ENCODE data around the gene VARS2.
"Not testable (repeated sequence)": the region's sequence is repeated elsewhere in the genome, so short reads cannot be mapped to it uniquely, and the experiment has no call there.

The VARS2 gene

DNA sequence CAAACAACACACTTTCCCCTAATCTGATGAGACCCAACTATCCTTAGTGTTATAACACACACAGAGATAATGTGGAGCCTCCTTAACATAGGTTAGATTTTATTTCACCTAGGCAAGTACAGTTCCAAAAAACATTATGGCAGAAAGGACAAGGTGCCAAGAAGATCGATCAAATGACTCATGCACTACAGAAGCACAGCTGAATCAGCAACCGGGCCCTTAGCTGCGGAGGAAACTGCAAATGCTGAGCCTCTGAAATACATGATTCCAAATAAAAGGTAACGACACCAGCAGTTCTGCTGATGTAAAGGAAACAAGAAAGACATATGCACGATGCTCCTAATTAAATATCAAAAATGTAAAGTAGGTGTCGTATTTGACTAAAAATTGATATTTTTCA, 49.6 kb downstream of the VARS2 start:
- no peak overlapping the region for H3K4me3 ChIP-seq (ENCODE audit: low read depth, low read length)
- TF ChIP-seq, protein P1, sequence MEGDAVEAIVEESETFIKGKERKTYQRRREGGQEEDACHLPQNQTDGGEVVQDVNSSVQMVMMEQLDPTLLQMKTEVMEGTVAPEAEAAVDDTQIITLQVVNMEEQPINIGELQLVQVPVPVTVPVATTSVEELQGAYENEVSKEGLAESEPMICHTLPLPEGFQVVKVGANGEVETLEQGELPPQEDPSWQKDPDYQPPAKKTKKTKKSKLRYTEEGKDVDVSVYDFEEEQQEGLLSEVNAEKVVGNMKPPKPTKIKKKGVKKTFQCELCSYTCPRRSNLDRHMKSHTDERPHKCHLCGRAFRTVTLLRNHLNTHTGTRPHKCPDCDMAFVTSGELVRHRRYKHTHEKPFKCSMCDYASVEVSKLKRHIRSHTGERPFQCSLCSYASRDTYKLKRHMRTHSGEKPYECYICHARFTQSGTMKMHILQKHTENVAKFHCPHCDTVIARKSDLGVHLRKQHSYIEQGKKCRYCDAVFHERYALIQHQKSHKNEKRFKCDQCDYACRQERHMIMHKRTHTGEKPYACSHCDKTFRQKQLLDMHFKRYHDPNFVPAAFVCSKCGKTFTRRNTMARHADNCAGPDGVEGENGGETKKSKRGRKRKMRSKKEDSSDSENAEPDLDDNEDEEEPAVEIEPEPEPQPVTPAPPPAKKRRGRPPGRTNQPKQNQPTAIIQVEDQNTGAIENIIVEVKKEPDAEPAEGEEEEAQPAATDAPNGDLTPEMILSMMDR (IDR thresholded peaks at IDR 0.05; ENCODE audit: low read depth, low read length) = no peak

DNA sequence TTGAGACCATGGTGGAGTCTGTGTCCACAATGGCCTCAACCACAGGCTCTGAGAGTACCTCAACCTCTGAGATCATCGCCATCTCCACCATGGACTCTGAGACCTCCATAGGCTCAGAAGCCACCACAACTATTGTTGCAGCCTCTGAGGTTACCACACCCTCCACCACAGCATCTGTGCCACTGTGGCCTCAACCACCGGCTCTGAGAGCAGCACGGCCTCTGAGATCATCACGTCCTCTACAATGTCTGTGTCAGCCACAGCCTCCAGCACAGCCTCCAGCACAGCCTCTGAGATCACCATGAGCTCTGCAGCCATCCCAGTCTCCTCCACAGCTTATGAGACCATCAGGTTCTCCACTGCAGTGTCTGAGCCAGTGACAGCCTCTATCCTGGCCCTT, 50.0 kb downstream of the VARS2 start:
- TF ChIP-seq, protein P1 (IDR thresholded peaks at IDR 0.05; ENCODE audit: low read depth, low read length) = no peak

DNA sequence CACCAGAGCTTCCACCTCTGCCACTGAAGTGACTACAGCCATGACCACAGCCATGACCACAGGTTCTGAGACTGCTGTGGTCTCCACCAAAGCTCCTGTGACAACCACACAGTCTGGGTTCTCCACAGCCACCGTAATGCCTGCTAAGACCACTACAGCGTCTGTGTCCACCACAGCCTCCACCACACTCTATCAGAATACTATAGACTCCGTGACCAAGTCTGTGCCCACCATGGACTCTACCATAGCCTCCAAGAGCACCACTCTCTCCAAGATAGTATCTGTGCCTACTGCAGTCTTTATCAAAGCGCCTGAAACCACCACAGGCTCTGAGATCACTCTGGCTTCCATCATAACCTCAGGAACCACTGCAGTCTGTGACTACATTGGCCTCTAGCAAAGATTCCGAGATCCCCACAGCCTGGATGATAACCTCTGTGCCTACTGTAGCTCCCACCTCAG, 51.1 kb downstream of the VARS2 start:
- TF ChIP-seq, protein P1 (IDR thresholded peaks at IDR 0.05; ENCODE audit: low read depth, low read length) = no peak
- no peak overlapping the region for H3K4me3 ChIP-seq (ENCODE audit: low read depth, low read length)

More for the DNA sequence above, 50.0 kb downstream of the VARS2 start:
- no peak overlapping the region for H3K4me3 ChIP-seq (ENCODE audit: low read depth, low read length)

DNA sequence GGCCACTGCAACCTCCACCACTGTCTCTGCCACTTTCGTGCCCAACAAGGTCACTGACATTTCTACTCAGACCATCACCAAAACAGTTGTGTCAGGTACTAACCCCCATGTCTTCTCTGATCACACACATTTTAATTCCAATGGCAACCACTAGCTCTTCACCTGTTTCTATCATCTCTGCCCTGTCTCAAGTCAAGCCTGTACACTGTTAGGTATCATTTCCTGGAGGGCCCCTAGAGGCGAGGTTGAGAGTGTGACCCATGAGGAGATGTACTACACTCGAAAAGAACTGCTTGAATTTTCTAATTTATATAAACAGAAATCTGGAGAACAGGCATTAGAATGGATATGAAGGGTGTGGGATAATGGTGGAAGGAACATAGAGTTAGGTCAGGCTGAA, 52.1 kb downstream of the VARS2 start:
- TF ChIP-seq, protein P1 (IDR thresholded peaks at IDR 0.05; ENCODE audit: low read depth, low read length) = no peak
- H3K4me3 ChIP-seq (ENCODE audit: low read depth, low read length) = no peak overlapping the region

DNA sequence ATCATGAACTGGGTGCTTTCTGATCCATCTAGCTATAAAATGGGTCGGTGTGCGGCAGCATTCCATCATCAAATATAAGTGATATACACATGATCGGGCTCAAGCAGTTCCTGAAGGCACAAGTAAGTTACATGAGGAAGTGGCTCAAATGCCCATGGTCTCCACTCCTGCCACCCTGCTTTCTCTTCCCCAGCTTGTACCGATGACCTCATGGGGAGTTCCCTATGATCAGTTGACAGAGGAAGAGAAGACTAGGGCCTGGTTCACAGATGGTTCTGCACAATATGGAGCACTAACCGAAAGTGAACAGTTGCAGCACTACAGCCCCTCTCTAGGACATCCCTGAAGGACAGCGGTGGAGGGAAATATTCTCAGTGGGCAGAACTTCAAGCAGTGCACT, 55.1 kb downstream of the VARS2 start:
- H3K4me3 ChIP-seq (ENCODE audit: low read depth, low read length) = not testable (repeated sequence)

DNA sequence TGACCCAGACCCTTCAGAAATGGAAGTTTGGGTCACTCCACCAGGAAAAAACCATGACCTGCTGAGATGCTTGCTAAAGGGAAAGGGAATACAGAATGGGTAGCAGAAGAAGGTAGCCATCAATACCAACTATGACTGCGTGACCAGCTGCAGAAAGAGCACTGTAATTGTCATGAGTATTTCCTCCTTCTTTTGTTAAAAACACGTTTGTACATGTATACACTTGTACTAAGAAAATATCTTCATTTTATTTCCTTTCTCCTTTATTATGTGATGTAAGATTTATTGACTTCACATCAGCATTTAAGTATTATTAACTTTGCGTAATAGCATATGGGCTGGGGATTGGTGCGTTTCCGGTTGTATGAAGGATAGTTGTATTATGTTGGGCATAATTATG, 56.9 kb downstream of the VARS2 start:
- H3K4me3 ChIP-seq (ENCODE audit: low read depth, low read length) = no peak overlapping the region
- TF ChIP-seq, protein P1 (IDR thresholded peaks at IDR 0.05; ENCODE audit: low read depth, low read length) = no peak

DNA sequence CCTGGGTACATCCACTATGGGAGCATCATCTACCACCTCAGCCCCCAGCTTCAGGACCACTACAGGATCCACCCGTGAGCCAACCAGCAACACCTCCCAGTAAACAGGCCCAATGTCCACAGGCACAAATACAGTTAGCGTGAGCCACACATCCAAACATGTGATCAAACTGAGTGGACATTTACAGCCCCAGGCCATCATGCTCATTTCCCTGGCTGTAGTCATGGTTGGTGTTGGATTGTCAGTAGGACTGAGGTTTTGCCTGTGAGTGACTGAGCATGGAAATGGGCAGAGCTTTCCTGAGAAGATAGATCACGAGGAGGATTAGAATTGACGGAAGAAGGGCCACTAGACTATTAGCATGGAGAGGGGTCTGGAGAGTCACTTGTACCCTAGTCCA, 58.8 kb downstream of the VARS2 start:
- TF ChIP-seq, protein P1 (IDR thresholded peaks at IDR 0.05; ENCODE audit: low read depth, low read length) = no peak
- H3K4me3 ChIP-seq (ENCODE audit: low read depth, low read length) = no peak overlapping the region

DNA sequence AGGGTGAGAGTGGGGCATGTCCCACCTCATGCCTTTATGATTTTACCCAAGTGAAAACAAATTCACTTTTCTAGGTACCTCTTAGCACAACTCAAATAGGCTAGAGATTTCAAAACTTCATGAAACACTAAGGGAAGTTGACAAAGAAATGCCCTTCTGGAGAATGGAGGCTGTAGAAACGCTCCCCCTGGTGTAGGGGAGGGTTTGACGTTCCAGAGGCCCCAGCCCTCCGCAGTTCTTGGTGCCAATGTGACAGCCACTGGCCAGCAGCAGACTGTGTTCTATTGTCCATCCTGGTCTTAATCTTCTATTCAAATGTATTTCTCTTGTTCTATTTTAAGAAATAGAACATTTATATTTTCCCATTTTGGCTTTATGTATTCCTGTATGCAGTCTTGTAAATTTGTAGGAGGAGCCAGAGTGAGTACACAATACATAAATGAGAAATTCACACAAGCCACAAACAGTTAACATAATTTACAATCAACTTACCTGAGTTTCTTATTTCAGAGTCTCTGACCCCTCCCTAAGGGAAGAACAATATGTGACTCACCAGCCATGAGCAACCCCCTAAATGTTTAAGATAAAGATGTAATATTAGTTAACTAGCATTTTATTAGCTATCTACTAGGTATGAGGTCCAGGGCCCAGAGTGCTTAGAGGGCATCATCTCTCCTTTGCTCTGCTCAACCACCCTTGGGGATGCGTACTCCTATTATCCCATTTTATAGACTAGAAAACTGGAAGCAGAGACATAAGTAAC, 60.6 kb downstream of the VARS2 start:
- TF ChIP-seq, protein P1 (IDR thresholded peaks at IDR 0.05; ENCODE audit: low read depth, low read length) = no peak
- H3K4me3 ChIP-seq (ENCODE audit: low read depth, low read length) = no peak overlapping the region
